ENCODE measurements around the gene BICD2. TPM values are rescaled to one million over a fixed set of nuclear protein-coding genes. Genes with fewer than 3 reads are reported as not detected.

Gene BICD2
- total RNA-seq, 2 experiments from 2014 or later = 27.0 to 28.2 TPM

DNA sequence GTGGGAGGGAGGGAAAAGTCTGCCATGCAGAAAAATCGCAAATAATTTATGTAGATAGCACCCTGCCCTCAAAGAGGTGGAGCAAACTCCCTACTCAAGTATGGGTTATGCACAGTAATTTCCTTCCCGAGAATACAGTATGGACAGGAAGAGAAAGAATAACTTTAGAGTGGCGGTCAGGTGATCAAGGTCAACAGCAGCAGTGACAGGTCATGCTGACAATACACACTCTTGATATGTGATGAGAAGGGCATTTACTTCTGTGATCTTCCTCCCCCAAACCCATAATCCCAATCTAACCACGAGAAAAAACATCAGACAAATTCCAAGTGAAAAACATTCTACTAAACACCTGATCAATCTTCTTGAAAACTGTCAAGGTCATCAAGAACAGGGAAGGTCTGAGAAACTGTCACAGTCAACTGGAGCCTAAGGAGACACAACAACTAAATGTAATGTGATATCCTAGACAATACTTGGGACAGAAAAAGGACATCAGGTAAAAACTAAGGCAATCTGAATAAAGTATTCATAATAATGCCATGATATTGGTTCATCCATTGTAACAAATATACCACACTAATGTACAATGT, 11.7 kb downstream of the BICD2 start:
- no peak for DNase-seq
- CTCF ChIA-PET = no interaction called here
- no peak overlapping the region for H3K4me3 Mint-ChIP-seq
- peaks cover 3% of the 10 kb centered on the region for H3K9me3 Mint-ChIP-seq
- no peaks in the 10 kb centered on the region for H3K27me3 Mint-ChIP-seq
- H3K36me3 Mint-ChIP-seq (ENCODE audit: low read depth) = peaks cover 19% of the 10 kb centered on the region
- peaks cover 24% of the 10 kb centered on the region for H3K4me1 Mint-ChIP-seq
- POLR2A ChIA-PET = no interaction called here
- H3K27ac Mint-ChIP-seq = no peak overlapping the region

GRCh38 chr9:92749934-92750315, 14.7 kb downstream of the BICD2 start:
- Mint-ChIP-seq H3K9me3 (no peaks in the 10 kb centered on the region), H3K27ac (no peak overlapping the region), H3K27me3 (no peaks in the 10 kb centered on the region), H3K4me3 (no peak overlapping the region), H3K4me1 (peaks cover 24% of the 10 kb centered on the region), H3K36me3 (ENCODE audit: low read depth) (peaks cover 12% of the 10 kb centered on the region)
- ChIA-PET POLR2A (no interaction called here), CTCF (no interaction called here)
- no peak for DNase-seq

- peaks cover 11% of the 10 kb centered on the region for H3K36me3 Mint-ChIP-seq (ENCODE audit: low read depth)
- ChIA-PET CTCF (no interaction called here), POLR2A (no interaction called here)
- H3K4me3 Mint-ChIP-seq = no peak overlapping the region
- H3K27ac Mint-ChIP-seq = no peak overlapping the region
- no peaks in the 10 kb centered on the region for H3K9me3 Mint-ChIP-seq
- no peak for DNase-seq
- H3K4me1 Mint-ChIP-seq = peaks cover 23% of the 10 kb centered on the region
- H3K27me3 Mint-ChIP-seq = no peaks in the 10 kb centered on the region
These were observed 15.3 kb downstream of the BICD2 start for GRCh38 chr9:92749071-92749933.

DNA sequence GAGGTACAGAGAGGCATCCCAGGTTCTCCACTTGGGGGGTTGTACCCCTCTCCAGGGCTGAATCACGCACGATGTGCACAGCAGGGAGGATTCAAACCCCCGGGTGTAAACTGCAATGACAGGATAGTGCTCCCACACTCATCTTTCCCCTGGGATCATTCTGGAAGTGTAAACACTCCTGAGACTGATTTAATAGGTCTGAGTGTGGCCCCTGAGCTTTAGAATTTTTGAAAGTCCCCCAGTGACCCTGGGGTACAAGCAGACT, 16.5 kb downstream of the BICD2 start:
- no peak for DNase-seq
- ChIA-PET CTCF (no interaction called here), POLR2A (no interaction called here)
- Mint-ChIP-seq H3K9me3 (no peaks in the 10 kb centered on the region), H3K4me3 (no peak overlapping the region), H3K36me3 (ENCODE audit: low read depth) (peaks cover 8% of the 10 kb centered on the region), H3K27ac (no peak overlapping the region), H3K27me3 (no peaks in the 10 kb centered on the region), H3K4me1 (peaks cover 19% of the 10 kb centered on the region)

GRCh38 chr9:92747459-92748232, 17.0 kb downstream of the BICD2 start:
- Mint-ChIP-seq H3K36me3 (ENCODE audit: low read depth) (peaks cover 4% of the 10 kb centered on the region), H3K4me3 (no peak overlapping the region), H3K9me3 (no peaks in the 10 kb centered on the region), H3K4me1 (peaks cover 14% of the 10 kb centered on the region), H3K27me3 (no peaks in the 10 kb centered on the region), H3K27ac (no peak overlapping the region)
- DNase-seq = no peak
- ChIA-PET POLR2A (interaction anchor here (1.7 kb wide), 1 partner anchor 17 kb away, joined by 4 read pairs; the partner anchor contains the start of gene BICD2), CTCF (interaction anchor here (0.5 kb wide), 1 partner anchor 1333 kb away, joined by 4 read pairs; no protein-coding TSS in a partner anchor)

GRCh38 chr9:92746567-92747458, 17.8 kb downstream of the BICD2 start:
- H3K27ac Mint-ChIP-seq = no peak overlapping the region
- ChIA-PET POLR2A (interaction anchor here (1.7 kb wide), 1 partner anchor 18 kb away, joined by 4 read pairs; the partner anchor contains the start of gene BICD2), CTCF (interaction anchor here (0.5 kb wide), 1 partner anchor 1334 kb away, joined by 4 read pairs; no protein-coding TSS in a partner anchor)

GRCh38 chr9:92745881-92746280, 18.8 kb downstream of the BICD2 start:
- no peak overlapping the region for H3K27ac Mint-ChIP-seq

More at GRCh38 chr9:92746567-92747458, 17.8 kb downstream of the BICD2 start:
- Mint-ChIP-seq H3K9me3 (no peaks in the 10 kb centered on the region), H3K4me1 (peaks cover 8% of the 10 kb centered on the region), H3K36me3 (ENCODE audit: low read depth) (no peaks in the 10 kb centered on the region), H3K4me3 (no peak overlapping the region), H3K27me3 (no peaks in the 10 kb centered on the region)
- DNase-seq = no peak

DNA sequence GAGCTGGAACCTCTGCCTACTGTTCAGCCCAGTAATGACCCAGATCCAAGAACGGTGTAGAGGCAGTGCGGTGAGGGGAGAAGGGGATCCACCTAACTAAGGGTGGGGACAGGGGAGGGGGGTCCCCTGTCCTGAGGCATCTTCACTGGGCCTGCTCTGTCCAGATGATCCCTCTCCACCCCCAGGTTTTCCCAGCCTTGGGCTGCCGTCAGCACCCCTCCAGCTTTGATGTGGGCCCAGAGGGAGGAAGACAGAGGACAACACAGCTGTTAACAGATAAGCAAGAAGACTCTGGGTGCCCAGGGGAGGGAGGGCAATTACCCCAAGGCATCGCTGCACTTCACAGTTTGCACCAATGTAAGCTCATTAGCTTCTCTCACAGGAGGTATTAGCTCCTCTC, 19.3 kb downstream of the BICD2 start:
- peaks cover 9% of the 10 kb centered on the region for H3K4me1 Mint-ChIP-seq
- H3K27me3 Mint-ChIP-seq = no peaks in the 10 kb centered on the region
- H3K4me3 Mint-ChIP-seq = no peak overlapping the region
- no peaks in the 10 kb centered on the region for H3K36me3 Mint-ChIP-seq (ENCODE audit: low read depth)
- ChIA-PET CTCF (interaction anchor here (0.6 kb wide), 1 partner anchor 32 kb away, joined by 3 read pairs; no protein-coding TSS in a partner anchor), POLR2A (no interaction called here)
- DNase-seq = no peak
- H3K27ac Mint-ChIP-seq = no peak overlapping the region
- no peaks in the 10 kb centered on the region for H3K9me3 Mint-ChIP-seq

More at GRCh38 chr9:92745881-92746280, 18.8 kb downstream of the BICD2 start:
- CTCF ChIA-PET = no interaction called here
- Mint-ChIP-seq H3K27me3 (no peaks in the 10 kb centered on the region), H3K36me3 (ENCODE audit: low read depth) (no peaks in the 10 kb centered on the region), H3K9me3 (no peaks in the 10 kb centered on the region), H3K4me3 (no peak overlapping the region), H3K4me1 (peaks cover 6% of the 10 kb centered on the region)
- DNase-seq = no peak
- POLR2A ChIA-PET = interaction anchor here (1.7 kb wide), 1 partner anchor 19 kb away, joined by 4 read pairs; the partner anchor contains the start of gene BICD2

DNA sequence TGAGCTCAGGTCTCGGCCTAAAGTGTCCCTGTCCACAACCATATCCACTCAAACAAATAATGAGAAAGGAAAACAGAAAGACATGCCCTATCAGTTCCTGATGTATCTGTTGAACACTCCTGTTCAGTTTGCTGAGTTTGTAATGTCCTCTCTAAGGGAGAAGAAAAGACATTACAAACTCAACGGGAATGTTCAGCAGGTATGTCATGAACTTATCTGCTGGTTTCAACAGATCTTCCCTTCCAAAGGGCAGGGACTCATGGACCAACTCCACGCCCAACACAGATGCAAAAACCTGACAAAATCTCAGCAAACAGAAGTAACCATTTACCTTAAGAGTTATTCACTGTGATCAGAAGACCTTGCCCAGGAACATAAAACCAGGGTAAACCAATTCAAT, 23.7 kb downstream of the BICD2 start:
- Mint-ChIP-seq H3K4me3 (no peak overlapping the region), H3K27me3 (no peaks in the 10 kb centered on the region), H3K9me3 (no peaks in the 10 kb centered on the region), H3K27ac (no peak overlapping the region), H3K4me1 (peaks cover 34% of the 10 kb centered on the region), H3K36me3 (ENCODE audit: low read depth) (no peaks in the 10 kb centered on the region)
- DNase-seq = no peak
- ChIA-PET POLR2A (no interaction called here), CTCF (no interaction called here)

- Mint-ChIP-seq H3K36me3 (ENCODE audit: low read depth) (no peaks in the 10 kb centered on the region), H3K27me3 (no peaks in the 10 kb centered on the region), H3K9me3 (no peaks in the 10 kb centered on the region), H3K4me1 (peaks cover 36% of the 10 kb centered on the region), H3K4me3 (no peak overlapping the region), H3K27ac (no peak overlapping the region)
- ChIA-PET CTCF (no interaction called here), POLR2A (no interaction called here)
- no peak for DNase-seq
These were observed 24.1 kb downstream of the BICD2 start for GRCh38 chr9:92740446-92740961.

DNA sequence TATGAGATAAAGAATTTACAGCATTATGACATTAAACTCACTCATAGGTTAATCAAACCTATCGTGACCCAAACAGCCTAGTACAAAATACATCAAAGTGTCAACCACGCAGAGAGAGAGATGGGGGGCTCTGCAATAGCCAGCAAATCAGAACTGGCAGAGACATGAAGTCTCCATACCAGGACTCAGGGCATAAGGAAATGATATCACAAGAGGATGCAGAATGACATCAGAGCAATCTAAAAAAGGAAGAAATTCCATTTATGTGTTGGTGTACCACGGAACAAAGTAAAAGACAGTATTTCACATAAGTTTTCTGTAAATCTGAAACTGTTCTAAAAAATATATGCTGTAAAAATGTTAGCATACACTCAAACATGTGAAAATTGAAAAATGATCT, 24.6 kb downstream of the BICD2 start:
- CTCF ChIA-PET = no interaction called here
- Mint-ChIP-seq H3K36me3 (ENCODE audit: low read depth) (no peaks in the 10 kb centered on the region), H3K27ac (no peak overlapping the region), H3K9me3 (no peaks in the 10 kb centered on the region), H3K4me3 (no peak overlapping the region), H3K4me1 (peaks cover 36% of the 10 kb centered on the region), H3K27me3 (no peaks in the 10 kb centered on the region)
- DNase-seq = no peak
- POLR2A ChIA-PET = no interaction called here

DNA sequence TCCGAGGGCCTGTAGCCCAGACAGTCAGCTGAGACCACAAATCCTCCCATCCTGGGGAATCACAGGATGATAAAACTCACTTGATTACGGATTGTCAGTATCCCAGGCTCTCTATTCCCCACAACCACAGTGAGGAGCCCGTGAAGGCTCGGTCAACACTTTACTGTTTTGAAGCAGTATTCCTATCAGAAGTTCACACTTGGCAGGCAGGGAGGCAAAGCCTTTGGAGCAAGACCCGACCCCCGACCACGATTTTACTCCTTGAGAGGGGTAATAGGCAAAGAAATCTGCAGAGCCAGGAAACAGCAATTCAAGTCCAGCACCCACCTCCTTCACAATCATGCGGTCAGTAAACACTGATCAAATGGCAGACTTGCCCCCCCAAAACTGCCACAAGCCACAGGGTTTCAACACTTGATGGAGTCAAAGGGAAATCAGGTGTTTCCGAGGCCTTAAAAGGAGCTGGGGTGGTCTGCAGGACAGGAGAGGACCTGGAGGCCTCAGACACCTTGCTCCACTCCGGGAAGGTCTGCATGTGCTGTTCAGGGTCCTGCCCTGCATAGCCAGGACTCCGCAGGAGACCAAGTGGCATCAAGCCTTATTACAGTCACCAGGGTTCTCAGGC, 25.2 kb downstream of the BICD2 start:
- no peak overlapping the region for H3K4me3 Mint-ChIP-seq
- H3K36me3 Mint-ChIP-seq (ENCODE audit: low read depth) = no peaks in the 10 kb centered on the region
- H3K4me1 Mint-ChIP-seq = peaks cover 36% of the 10 kb centered on the region
- no peak overlapping the region for H3K27ac Mint-ChIP-seq
- H3K9me3 Mint-ChIP-seq = no peaks in the 10 kb centered on the region
- no peaks in the 10 kb centered on the region for H3K27me3 Mint-ChIP-seq
- ChIA-PET POLR2A (no interaction called here), CTCF (no interaction called here)
- no peak for DNase-seq

Measured in activated CD4-positive, alpha-beta memory T cell treated with anti-CD3 and anti-CD28 coated beads, Interleukin-2, amount 10 ng/mL, durations not matched to agents 7 days and 5 days (primary cell).